GM19467 (cell line): Measurements from ENCODE around the gene CNTNAP4.

Experiments
- ATAC-seq: cut with Tn5 transposase; IDR thresholded peaks from one replicate; pipeline ENCODE4 v1.9.1; 2021; ENCODE audit warnings: mild to moderate bottlenecking, moderate library complexity; ENCODE audit not compliant: unreplicated experiment

Gene CNTNAP4

GRCh38 chr16:76276745-76277438, at the start of gene CNTNAP4:
CNTNAP4 (plus strand) TSS chr16:76277401; CDS start chr16:76277663, 262 bp downstream.
- no peak for ATAC-seq

GRCh38 chr16:76228546-76229146, 48.6 kb upstream of the CNTNAP4 start:
- no peak for ATAC-seq

GRCh38 chr16:76232704-76233103, 44.5 kb upstream of the CNTNAP4 start:
- no peak for ATAC-seq

GRCh38 chr16:76235025-76235424, 42.2 kb upstream of the CNTNAP4 start:
- no peak for ATAC-seq

- no peak for ATAC-seq
These were observed 41.8 kb upstream of the CNTNAP4 start for GRCh38 chr16:76235426-76235825.

- no peak for ATAC-seq
These were observed 39.7 kb upstream of the CNTNAP4 start for GRCh38 chr16:76237471-76237870.

GRCh38 chr16:76241755-76242154, 35.4 kb upstream of the CNTNAP4 start:
- ATAC-seq, result no peak

GRCh38 chr16:76243620-76244019, 33.6 kb upstream of the CNTNAP4 start:
- no peak for ATAC-seq

- no peak for ATAC-seq
These were observed 30.6 kb upstream of the CNTNAP4 start for GRCh38 chr16:76246587-76246986.

- peak; percentile 76 for ATAC-seq
These were observed 11.7 kb upstream of the CNTNAP4 start for GRCh38 chr16:76265434-76266045.

GRCh38 chr16:76268824-76269223, 8.4 kb upstream of the CNTNAP4 start:
- no peak for ATAC-seq

- ATAC-seq, result no peak
These were observed 344 bp downstream of the CNTNAP4 start for GRCh38 chr16:76277460-76278030.

- ATAC-seq, result no peak
These were observed 885 bp downstream of the CNTNAP4 start for GRCh38 chr16:76278086-76278485.

GRCh38 chr16:76278980-76279379, 1.8 kb downstream of the CNTNAP4 start:
- no peak for ATAC-seq

- no peak for ATAC-seq
These were observed 3.4 kb downstream of the CNTNAP4 start for GRCh38 chr16:76280421-76281215.

- no peak for ATAC-seq
These were observed 10.3 kb downstream of the CNTNAP4 start for GRCh38 chr16:76287466-76287865.

- no peak for ATAC-seq
These were observed 15.0 kb downstream of the CNTNAP4 start for GRCh38 chr16:76292218-76292617.

- ATAC-seq, result no peak
These were observed 16.8 kb downstream of the CNTNAP4 start for GRCh38 chr16:76293980-76294379.

- no peak for ATAC-seq
These were observed 17.4 kb downstream of the CNTNAP4 start for GRCh38 chr16:76294396-76295214.

- ATAC-seq, result no peak
These were observed 20.7 kb downstream of the CNTNAP4 start for GRCh38 chr16:76297941-76298340.
